Measurements from ENCODE around the gene MRPL21. TPM values are rescaled to one million over a fixed set of nuclear protein-coding genes. Genes with fewer than 3 reads are reported as not detected.
A peak's percentile ranks its signal among the peaks of the same experiment; 100 is the strongest.

MRPL21 gene
- total and polyA plus RNA-seq, 2 of the 13 experiments (the other 11 are each of a cell fraction or from before 2014, with no cell fraction given): 61.5 to 100 TPM

DNA sequence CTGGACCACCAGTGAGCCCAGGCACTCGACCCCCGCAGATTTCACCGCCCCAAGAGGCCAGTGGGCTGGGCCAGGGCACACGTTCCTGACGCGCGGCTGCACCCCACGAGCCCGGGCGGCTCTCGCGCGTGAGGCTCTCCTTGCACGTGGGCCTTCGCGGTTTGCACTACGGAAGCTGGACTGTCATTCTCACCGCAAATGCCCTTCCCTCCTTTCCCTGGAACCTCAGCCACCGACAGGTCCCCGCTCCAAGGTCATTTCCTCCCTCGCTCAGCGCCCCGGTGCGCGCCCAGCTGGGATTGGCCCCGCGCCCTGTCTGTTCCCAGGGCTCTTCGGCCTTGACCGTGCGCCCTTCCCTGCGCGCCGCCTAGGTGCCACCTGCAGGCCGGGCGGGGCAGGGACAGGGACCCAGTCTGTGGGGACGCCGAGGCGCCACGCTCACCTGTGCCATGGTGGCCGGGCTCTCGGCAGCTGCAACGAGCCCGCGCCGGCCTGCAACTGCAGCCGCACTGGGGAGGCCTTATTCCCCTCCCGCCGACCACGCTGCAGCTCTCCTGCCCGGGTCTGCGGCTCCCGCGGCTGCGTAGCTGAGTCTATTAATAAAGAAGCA is 59.8 kb downstream of the MRPL21 start (continued):
- no peak for TF ChIP-seq AGO1 (IDR thresholded peaks at IDR 0.05; ENCODE audit: low read depth, low read length, poor library complexity, severe bottlenecking)
- TF ChIP-seq ZBTB40 (IDR thresholded peaks at IDR 0.05): no peak
- TF ChIP-seq ZBTB40 (CRISPR knock-in tag; IDR thresholded peaks at IDR 0.05): peak; percentile 92
- TF ChIP-seq TBX2 (CRISPR knock-in tag; IDR thresholded peaks at IDR 0.05; ENCODE audit: borderline replicate concordance): peak; percentile 93
- TF ChIP-seq ZNF276 (CRISPR knock-in tag; IDR thresholded peaks at IDR 0.05; ENCODE audit: low read depth): peak; percentile 93
- no peak for TF ChIP-seq HDAC6 (IDR thresholded peaks at IDR 0.05; ENCODE audit: low read depth, low read length)
- no peak for TF ChIP-seq ZNF296 (CRISPR knock-in tag; conservative IDR thresholded peaks at IDR 0.05)
- TF ChIP-seq, protein P1, sequence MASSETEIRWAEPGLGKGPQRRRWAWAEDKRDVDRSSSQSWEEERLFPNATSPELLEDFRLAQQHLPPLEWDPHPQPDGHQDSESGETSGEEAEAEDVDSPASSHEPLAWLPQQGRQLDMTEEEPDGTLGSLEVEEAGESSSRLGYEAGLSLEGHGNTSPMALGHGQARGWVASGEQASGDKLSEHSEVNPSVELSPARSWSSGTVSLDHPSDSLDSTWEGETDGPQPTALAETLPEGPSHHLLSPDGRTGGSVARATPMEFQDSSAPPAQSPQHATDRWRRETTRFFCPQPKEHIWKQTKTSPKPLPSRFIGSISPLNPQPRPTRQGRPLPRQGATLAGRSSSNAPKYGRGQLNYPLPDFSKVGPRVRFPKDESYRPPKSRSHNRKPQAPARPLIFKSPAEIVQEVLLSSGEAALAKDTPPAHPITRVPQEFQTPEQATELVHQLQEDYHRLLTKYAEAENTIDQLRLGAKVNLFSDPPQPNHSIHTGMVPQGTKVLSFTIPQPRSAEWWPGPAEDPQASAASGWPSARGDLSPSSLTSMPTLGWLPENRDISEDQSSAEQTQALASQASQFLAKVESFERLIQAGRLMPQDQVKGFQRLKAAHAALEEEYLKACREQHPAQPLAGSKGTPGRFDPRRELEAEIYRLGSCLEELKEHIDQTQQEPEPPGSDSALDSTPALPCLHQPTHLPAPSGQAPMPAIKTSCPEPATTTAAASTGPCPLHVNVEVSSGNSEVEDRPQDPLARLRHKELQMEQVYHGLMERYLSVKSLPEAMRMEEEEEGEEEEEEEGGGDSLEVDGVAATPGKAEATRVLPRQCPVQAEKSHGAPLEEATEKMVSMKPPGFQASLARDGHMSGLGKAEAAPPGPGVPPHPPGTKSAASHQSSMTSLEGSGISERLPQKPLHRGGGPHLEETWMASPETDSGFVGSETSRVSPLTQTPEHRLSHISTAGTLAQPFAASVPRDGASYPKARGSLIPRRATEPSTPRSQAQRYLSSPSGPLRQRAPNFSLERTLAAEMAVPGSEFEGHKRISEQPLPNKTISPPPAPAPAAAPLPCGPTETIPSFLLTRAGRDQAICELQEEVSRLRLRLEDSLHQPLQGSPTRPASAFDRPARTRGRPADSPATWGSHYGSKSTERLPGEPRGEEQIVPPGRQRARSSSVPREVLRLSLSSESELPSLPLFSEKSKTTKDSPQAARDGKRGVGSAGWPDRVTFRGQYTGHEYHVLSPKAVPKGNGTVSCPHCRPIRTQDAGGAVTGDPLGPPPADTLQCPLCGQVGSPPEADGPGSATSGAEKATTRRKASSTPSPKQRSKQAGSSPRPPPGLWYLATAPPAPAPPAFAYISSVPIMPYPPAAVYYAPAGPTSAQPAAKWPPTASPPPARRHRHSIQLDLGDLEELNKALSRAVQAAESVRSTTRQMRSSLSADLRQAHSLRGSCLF (CRISPR knock-in tag; IDR thresholded peaks at IDR 0.05; ENCODE audit: borderline replicate concordance): no peak
- TF ChIP-seq ZNF891 (CRISPR knock-in tag; IDR thresholded peaks at IDR 0.05): peak; percentile 73
- TF ChIP-seq ZNF841 (CRISPR knock-in tag; IDR thresholded peaks at IDR 0.05; ENCODE audit: borderline replicate concordance): no peak
- peak; percentile 87 for TF ChIP-seq ELF3 (CRISPR knock-in tag; IDR thresholded peaks at IDR 0.05)
- TF ChIP-seq, protein P2, sequence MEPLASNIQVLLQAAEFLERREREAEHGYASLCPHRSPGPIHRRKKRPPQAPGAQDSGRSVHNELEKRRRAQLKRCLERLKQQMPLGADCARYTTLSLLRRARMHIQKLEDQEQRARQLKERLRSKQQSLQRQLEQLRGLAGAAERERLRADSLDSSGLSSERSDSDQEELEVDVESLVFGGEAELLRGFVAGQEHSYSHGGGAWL (CRISPR knock-in tag; IDR thresholded peaks at IDR 0.05): no peak; the same call in none of the 2 replicates

Data from HepG2 (cell line).